GM19099 (cell line): Measurements from ENCODE around the gene USP13.

ENCODE experiments used
- POLR2A ChIP-seq: IDR thresholded peaks from 3 replicates; pipeline ENCODE4 v1.6.1; 2011; ENCODE audit warnings: low read depth; ENCODE audit not compliant: insufficient read length; ENCODE audit errors: extremely low read depth

Gene USP13

DNA sequence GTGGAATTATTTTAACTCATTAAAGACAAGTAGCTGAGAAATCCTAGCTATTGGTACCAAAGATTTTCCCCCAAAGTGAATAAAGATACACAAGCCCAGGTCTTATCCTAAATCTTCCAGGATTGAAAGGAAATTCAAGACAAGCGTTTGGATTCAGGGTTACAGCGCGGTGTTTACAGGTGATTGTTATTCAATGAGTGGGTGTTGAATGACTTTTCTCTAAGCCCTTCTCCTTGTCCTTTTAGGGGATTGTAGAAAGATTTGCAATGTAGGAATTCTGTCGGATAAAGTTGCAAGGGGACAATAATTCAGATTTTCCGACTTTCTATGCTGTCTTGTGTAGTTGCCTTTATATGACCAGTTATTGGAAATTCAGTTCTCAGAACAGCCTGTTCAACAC, 57.2 kb downstream of the USP13 start:
- TF ChIP-seq POLR2A = no peak

DNA sequence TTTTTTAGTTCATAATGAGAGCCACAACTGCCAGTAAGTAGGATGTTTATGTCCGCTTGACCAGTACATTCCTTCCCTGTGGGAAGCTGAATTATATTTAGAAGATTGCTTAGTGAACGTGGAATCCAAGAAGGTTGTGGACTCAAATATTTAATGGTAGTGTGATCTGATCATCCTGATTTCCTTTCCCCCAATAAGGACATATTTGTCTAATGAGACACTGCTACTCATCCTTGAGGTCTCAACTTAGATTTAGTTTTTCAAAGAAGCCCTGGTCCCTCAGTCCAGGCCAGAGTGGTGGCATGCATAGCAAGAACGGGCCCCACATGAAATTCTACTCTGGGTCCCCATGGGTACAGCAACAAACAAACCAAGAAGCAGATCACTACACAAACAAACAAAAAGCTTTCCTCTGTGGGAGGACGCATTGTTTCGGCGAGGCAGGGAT, 60.8 kb downstream of the USP13 start:
- no peak for TF ChIP-seq POLR2A

DNA sequence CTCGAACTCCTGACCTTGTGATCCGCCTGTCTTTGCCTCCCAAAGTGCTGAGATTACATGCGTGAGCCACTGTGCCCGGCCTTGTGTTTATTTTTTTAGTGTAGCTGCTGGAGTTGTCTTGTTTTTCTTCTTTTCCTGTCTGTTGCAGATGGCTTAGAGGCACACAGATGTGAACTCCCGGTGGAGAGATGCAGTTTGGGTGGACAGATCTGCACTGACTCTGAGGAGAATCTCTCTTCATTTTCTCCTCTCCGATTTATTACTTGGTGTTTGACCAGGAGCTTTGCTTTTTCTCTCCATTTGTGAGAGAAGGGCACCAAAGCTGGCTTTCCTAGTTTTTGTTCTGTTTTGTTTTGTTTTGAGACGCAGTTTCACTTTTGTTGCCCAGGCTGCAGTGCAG, 62.7 kb downstream of the USP13 start:
- TF ChIP-seq POLR2A = no peak

DNA sequence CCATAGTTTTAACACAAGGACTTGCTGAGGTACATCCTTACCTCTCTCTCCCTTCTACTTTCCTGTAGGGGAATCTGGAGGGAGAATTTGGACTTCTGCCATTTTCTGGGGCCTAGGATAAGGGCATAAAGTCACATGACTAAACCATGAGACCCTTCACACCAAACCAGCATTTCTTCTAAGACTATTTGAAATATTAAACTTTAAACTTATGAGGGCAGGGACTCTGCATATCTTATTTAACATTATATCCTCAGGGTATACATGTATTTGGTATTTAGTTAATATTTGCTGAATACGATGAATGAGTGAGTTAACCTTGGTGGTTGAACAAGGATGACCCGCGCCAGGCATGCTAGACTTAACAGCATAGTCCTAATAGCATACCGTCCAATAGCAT, 63.4 kb downstream of the USP13 start:
- no peak for TF ChIP-seq POLR2A

DNA sequence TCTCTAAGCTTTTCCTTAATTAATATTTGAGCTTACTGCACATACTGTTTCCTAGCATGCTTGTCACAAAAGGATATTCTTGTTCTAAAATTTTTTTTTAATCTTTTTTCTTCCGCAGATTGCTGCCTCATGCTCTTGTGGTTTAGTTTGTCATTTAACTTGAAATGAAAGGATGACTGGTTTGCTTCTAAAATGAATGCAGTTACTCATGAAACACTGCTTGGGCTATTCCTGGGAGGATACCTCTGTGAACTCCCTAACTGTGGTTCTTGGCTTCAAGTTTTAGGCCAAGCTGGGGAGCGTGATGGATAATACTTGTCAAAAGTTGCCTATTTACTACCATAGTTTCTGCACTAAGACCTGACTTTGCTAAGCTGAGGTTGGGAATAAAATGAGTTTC, 64.0 kb downstream of the USP13 start:
- TF ChIP-seq POLR2A = no peak

DNA sequence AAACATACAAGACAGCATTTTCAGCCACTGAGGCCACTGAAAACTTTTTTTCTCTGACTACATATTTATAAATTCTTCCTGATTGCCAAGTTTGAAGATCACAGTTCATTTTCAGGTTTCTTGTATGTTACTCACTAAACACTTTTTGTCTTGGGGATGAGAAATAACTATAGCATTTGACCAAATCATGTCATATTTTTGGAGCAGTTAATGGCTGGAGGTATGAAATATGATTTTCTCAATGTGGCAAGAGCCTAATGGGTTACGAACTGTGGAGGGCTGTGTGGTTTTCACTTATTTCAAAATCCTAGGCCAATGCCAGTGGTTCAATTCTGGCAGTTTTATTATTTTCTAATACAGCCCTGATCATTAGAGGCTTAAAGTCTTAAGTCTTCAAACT, 64.4 kb downstream of the USP13 start:
- TF ChIP-seq POLR2A = no peak

DNA sequence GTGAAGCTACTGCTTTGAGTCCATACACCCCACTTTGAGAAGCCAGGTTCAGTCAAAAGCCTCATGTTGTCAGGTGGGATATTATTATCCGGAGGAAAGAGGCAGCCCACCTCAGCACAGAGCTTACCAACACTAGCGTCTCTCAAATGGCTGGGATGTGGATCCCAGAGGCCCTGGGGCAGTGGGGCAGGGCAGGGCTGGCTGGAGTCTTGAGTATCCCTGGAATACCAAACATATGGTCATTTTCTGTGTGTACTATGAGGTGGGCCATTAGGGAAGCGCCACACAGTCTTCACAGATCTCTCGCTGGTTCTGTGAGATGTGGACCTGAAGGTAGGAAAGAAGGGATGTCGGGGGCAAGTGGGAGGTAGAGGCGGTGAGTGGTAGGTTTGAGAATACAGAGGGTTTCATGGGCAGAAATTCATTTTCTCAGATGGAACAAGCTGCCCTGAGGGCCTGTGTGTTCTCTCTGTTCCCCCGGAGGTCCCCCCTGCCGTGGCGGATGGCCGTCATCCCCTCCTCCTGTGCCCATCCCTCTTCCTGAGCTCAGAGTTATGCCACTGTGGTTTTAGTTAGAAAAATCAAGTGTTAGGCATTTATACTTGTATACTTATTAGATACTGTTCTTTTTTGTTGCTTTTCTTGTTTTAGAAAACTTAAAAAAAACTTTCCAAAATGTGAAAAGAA, 66.4 kb downstream of the USP13 start:
- TF ChIP-seq POLR2A = no peak

DNA sequence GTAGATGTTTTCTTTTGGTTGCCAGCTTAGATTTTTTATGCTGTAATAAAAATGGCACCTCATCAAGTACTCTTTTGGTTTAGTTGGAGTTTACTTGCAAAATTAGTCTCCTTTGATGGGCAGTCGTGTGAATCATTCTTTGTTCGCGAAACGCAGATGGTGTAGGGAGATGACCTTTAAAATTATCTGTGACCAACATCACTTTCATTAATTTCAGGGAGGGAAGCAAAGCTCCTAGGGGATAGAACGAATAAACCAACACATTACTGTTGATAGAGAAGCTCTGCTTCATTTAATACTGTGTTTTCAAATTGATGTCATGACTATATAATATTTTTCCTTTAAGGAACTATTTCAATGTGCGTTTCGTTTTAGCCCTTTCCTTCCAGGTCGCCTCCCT, 67.4 kb downstream of the USP13 start:
- TF ChIP-seq POLR2A = no peak

DNA sequence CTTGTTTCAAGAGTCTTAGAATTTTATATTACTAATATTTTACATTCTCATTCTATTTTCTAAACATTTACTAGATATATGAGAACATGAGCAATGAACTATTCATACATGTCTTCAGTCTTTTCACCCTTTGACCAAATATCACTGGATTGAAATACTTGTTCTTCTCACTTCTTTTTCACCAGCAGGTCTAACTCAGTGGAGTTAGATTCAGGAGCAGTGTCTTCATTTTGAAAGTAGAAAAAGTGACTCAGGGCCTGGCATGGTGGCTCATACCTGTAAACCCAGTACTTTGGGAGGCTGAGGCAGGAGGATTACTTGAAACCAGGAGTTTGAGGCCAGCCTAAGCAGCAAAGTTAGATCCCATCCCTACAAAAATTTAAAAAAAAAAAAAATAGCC, 70.8 kb downstream of the USP13 start:
- TF ChIP-seq POLR2A = no peak

DNA sequence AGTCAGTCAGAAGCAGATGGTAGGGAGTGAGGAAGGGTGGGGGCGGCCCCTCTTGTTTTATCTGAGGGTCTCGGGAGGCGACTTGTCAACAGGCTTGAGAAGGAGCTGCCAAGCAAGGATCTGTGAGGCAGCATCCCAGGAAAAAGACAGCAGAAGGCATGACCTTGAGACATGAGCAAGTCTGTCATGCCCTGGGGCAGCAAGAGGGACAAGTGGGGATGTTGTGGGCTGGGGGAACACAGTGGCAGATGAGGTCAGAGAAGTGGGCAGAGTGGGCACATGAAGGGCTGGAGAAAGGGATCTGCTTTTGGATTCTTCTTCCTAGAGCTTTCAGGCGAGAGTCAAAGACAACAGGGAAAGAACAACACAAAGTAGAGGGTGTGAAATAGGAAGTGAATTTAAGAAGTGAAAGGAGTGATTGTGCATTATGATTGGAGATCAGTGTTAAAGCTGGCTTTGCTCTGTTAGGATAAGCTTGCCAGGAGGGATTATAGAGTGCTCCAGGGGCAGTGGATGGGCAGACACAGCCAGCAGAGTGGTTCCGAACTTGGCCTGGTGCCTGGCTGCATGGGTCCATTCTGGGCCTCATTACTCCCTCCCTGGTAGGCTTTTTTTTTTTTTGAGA, 73.3 kb downstream of the USP13 start:
- no peak for TF ChIP-seq POLR2A

DNA sequence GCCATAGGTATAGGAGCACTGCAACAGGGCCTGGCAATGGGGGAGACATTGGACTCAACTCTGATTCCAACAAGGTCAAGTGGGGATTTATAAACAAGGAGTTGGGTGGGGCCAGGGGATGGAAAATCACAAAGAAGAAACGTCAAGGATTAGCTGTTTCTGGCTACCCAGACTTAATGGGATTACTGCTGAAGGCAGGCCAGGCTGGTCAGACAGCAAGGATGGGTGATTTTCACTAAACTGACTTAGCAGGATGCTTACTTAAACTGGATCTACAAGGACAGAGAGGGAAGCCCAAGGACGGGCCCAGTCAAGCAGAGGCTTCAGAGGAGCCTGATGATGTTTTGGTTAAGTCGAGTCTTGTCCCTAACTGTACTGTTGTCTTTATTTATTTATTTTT, 76.2 kb downstream of the USP13 start:
- no peak for TF ChIP-seq POLR2A

DNA sequence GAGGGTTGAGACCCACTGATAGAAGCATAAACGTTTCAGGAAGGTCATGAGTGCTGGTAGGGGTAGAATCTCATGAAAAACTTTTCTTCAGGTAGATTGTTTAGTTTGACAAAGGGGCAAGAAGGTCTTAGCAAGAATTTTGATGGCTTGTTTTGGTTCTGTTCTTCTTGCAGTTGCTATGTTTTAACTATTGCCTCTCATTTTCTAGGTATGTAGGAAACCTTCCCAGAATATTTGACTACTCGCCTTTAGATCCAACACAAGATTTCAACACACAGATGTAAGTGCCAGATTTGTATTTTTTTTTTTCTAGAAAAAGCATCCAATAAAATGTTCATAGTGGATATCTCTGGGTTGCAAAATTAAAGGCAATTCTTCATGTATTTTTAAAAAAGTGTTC, 77.1 kb downstream of the USP13 start:
- no peak for TF ChIP-seq POLR2A

DNA sequence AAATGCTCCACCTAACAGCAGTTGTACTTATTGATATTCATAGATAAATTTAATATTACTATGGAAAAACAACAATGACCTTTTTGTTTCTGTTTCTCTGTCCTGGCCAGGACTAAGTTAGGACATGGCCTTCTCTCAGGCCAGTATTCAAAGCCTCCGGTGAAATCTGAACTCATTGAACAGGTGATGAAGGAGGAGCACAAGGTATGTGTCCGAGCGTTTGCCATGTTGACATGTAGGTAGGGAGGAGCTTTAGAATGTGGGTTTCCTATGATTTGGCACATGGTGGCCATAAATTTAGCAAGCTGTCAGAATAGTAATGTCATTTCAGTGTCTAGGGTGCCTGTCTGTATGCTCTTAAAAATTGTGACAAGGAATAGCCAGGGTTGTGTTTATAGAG, 77.7 kb downstream of the USP13 start:
- no peak for TF ChIP-seq POLR2A

DNA sequence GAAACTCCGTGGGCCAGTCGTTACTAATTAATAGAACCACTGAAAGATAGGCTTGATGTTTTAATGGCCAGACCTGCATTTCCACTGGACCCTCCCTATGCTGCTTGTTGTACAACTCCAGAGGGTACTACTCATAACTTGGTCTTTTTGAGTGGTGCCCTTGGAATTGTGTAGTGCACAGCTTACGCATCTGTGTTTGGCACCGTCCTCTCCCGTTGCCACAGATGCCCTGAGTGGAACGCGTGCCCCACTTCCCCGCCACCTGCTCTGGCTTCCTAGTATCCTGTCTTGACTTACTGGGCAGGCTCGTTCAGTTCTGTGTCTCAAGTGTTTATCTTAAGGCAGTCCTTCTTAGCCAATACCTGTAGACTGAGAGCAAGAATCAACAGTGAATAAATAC, 78.7 kb downstream of the USP13 start:
- no peak for TF ChIP-seq POLR2A

DNA sequence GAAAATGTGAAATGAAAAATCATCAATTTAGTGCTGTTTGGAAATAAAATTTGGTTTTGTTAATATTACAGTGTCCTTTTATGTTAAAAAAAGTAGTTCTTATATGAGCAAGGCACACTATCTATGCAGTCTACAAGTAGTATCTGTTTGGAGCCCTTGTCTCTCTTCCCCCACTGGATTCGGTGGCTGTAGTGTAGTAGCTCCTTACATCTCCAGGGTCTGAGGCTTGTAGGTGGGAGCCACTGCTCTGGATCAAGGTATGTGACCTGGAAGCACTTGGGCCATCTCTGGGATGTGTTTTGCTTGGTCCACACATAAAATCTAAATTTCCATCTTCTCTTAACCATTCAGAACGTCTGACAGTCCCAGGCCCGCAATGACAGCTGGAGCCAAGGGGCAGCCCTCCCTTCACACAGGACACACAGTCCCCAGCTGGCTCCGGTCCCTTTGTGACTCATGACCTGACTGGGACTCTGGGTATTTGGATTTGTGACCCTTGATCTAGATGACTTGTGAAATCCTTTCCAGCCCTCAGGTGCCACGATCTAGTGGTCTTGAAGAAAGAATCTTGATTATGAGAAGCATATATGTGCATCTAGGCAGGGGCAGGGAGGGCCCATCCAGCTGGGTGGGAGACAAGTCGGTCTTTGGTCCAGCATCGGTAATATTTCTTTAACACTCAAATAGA, 80.0 kb downstream of the USP13 start:
- TF ChIP-seq POLR2A = no peak

DNA sequence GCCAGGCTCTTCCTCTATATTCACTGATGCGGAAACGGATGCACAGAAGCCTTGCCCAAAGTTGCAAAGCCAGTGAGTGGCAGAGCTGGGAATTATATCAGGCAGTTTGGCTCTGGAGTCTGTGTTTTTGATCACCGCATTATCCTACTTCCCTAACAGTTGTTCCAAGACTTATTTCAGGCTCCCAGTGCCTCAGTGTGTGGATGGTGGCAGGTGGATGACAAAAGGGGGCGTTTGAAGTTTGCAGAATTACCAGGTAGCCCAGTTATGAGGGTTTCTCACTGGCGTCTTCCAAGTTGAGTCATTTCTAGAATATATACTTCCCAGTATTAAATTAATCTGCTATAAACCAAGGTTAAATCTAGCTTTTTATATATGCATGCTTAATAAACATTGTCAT, 81.0 kb downstream of the USP13 start:
- no peak for TF ChIP-seq POLR2A

DNA sequence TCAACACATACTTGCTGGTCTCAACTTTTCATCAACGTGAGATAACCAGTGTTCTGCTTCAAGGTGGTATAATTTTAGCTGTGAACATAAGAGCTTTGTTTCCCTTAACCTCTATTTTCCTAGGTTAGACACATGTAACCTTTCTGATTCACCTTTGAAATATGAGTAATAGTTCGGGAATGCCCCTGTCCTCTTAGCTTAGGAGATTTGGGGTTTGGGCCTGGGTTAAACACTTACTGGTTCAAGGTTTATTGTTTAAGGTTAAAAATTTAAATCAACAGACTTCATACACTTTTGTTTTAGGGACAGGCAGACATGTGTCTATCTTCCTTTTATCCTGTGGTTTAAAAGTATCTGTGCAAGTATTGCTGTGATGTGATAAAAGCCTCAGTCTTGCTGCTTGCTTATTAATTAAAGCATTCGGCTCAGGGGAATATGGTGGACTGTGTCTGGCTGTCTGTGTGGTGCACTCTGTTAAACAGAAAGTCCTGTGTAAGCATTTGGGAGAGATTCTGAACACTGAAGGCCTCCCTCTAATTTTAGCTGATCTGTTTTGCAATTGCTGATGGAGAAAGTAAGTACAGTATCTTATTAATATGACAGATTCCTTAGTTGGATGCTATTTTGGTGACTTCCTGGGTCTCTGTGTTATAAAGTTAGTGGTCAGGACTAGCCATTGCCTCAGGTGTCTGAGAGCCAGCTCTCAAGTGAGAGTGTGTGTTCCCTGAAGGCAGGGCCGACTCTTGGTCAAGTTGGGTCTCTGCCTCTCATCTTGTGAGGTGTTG, 81.8 kb downstream of the USP13 start:
- TF ChIP-seq POLR2A = no peak
